GM20431 (cell line): ENCODE results near the gene HNF4A.
"Not testable (repeated sequence)": the region's sequence is repeated elsewhere in the genome, so short reads cannot be mapped to it uniquely, and the experiment has no call there.

Experiments used
- in situ Hi-C: fragments of 300-500 bp; cut with MseI, MboI; formaldehyde crosslinking; loops from one replicate; pipeline ENCODE4 v1.15.0; 2020; ENCODE audit warnings: low sequenced_read_pairs; ENCODE audit not compliant: unreplicated experiment

HNF4A gene

GRCh38 chr20:44344723-44345122, 10.8 kb upstream of the HNF4A start:
- in situ Hi-C loops, result no loop called here

- in situ Hi-C loops, result no loop called here
Measured at GRCh38 chr20:44345147-44345546, 10.4 kb upstream of the HNF4A start.

- in situ Hi-C loops, result not testable (repeated sequence)
Measured at GRCh38 chr20:44345941-44346340, 9.6 kb upstream of the HNF4A start.

- in situ Hi-C loops, result no loop called here
Measured at GRCh38 chr20:44348168-44348659, 7.3 kb upstream of the HNF4A start.

GRCh38 chr20:44349349-44349748, 6.2 kb upstream of the HNF4A start:
- in situ Hi-C loops, result no loop called here

- in situ Hi-C loops, result no loop called here
Measured at GRCh38 chr20:44350567-44350966, 4.9 kb upstream of the HNF4A start.

GRCh38 chr20:44354979-44355497, 461 bp upstream of the HNF4A start:
- in situ Hi-C loops, result no loop called here

GRCh38 chr20:44356353-44356723, 839 bp downstream of the HNF4A start:
- in situ Hi-C loops, result no loop called here

GRCh38 chr20:44357020-44357419, 1.5 kb downstream of the HNF4A start:
- in situ Hi-C loops, result no loop called here

GRCh38 chr20:44357555-44358125, 2.1 kb downstream of the HNF4A start:
- in situ Hi-C loops, result no loop called here

- in situ Hi-C loops, result no loop called here
Measured at GRCh38 chr20:44358776-44359175, 3.3 kb downstream of the HNF4A start.

GRCh38 chr20:44360221-44360620, 4.7 kb downstream of the HNF4A start:
- in situ Hi-C loops, result no loop called here

- in situ Hi-C loops, result no loop called here
Measured at GRCh38 chr20:44361021-44361420, 5.5 kb downstream of the HNF4A start.

- in situ Hi-C loops, result no loop called here
Measured at GRCh38 chr20:44362466-44362940, 7.0 kb downstream of the HNF4A start.

GRCh38 chr20:44364068-44364467, 8.6 kb downstream of the HNF4A start:
- in situ Hi-C loops, result no loop called here

GRCh38 chr20:44364780-44365179, 9.3 kb downstream of the HNF4A start:
- in situ Hi-C loops, result no loop called here

GRCh38 chr20:44367746-44368145, 12.2 kb downstream of the HNF4A start:
- in situ Hi-C loops, result no loop called here

- in situ Hi-C loops, result no loop called here
Measured at GRCh38 chr20:44370639-44371218, 15.2 kb downstream of the HNF4A start.

- in situ Hi-C loops, result loop anchor here (25.0 kb wide), 1 partner anchor 230 kb away; no protein-coding TSS in a partner anchor
Measured at GRCh38 chr20:44382641-44383040, 27.1 kb downstream of the HNF4A start.

- in situ Hi-C loops, result loop anchor here (25.0 kb wide), 1 partner anchor 228 kb away; no protein-coding TSS in a partner anchor
Measured at GRCh38 chr20:44384423-44385027, 29.0 kb downstream of the HNF4A start.

GRCh38 chr20:44388466-44389023, 33.0 kb downstream of the HNF4A start:
- in situ Hi-C loops, result loop anchor here (25.0 kb wide), 1 partner anchor 224 kb away; no protein-coding TSS in a partner anchor
